ENCODE data around the gene ASPSCR1. TPM values are rescaled to one million over a fixed set of nuclear protein-coding genes. Genes with fewer than 3 reads are reported as not detected.

The ASPSCR1 gene
- total and polyA plus RNA-seq, 2 of the 13 experiments (the other 11 are each of a cell fraction or from before 2014, with no cell fraction given) = 274 to 314 TPM

DNA sequence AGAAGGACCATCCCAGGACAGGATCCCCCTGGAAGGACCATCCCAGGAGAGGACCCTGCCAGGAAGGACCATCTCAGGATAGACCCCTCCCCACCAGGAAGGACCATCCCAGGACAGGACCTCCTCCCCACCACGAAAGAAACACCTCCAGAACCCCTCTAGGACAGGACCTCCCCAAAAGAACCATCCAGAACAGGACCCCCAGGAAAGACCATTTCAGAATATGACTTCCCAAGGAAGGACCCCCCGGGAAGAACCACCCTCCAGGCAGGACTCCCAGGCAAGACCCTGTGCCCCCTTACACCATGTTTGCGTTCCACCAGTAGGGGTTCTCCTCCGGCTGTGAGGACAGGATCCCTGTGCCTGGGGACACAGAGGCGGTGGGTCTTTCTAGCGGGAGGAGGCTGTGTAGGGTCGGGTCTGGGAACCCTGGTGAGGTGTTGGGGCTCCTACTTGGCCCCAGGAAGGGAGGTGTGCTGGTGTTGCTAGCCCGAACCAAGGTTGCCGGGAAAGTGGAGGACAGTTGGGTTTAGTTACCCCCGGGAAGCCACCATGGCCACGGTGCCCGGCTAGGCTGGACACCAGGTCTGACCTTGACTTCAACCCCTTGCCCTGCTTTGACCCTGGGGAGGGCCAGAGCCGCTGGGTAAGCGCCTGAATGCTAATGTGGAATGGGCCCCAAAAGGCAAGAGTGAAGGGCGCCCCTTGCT, 18.6 kb upstream of the ASPSCR1 start:
- POLR2A ChIA-PET = interaction anchor here (0.6 to 9.7 kb wide), 14 partner anchors 9 to 79 kb away, joined by 3 to 406 read pairs (median 17); partner anchors contain the start of genes ASPSCR1, CENPX, DCXR and LRRC45
- intact Hi-C loops (cut with micrococcal nuclease; ENCODE audit: unreplicated experiment) = loop anchor here (1.0 kb wide), 1 partner anchor 63 kb away; no protein-coding TSS in a partner anchor
- no peak for FAIRE-seq
- TF ChIP-seq NFKB2 (CRISPR knock-in tag; IDR thresholded peaks at IDR 0.05; ENCODE audit: borderline replicate concordance) (no peak; the same call in 1 of the 2 replicates), GFI1 (CRISPR knock-in tag; IDR thresholded peaks at IDR 0.05; ENCODE audit: borderline replicate concordance) (peak; percentile 71; the same call in 1 of the 2 replicates), GPN1 (CRISPR knock-in tag; IDR thresholded peaks at IDR 0.05; ENCODE audit: borderline replicate concordance) (no peak), BRD4 (CRISPR knock-in tag; IDR thresholded peaks at IDR 0.05) (no peak), SP4 (CRISPR knock-in tag; IDR thresholded peaks at IDR 0.05) (peak; percentile 16; the same call in 1 of the 2 replicates), ZNF891 (CRISPR knock-in tag; IDR thresholded peaks at IDR 0.05) (0 out of 2 replicates have a peak, but pooled peaks have one; percentile 65), ZFP1 (CRISPR knock-in tag; IDR thresholded peaks at IDR 0.05) (no peak), ADNP (CRISPR knock-in tag; IDR thresholded peaks at IDR 0.05) (no peak), FLYWCH1 (CRISPR knock-in tag; IDR thresholded peaks at IDR 0.05) (0 out of 2 replicates have a peak, but pooled peaks have one; percentile 17), ZNF235 (CRISPR knock-in tag; IDR thresholded peaks at IDR 0.05; ENCODE audit: borderline replicate concordance) (peak; percentile 38; the same call in 1 of the 2 replicates), ZNF251 (CRISPR knock-in tag; IDR thresholded peaks at IDR 0.05) (no peak), ZSCAN22 (CRISPR knock-in tag; IDR thresholded peaks at IDR 0.05) (no peak), ZSCAN30 (CRISPR knock-in tag; IDR thresholded peaks at IDR 0.05) (0 out of 2 replicates have a peak, but pooled peaks have one; percentile 63)
- TF ChIP-seq, protein P1, sequence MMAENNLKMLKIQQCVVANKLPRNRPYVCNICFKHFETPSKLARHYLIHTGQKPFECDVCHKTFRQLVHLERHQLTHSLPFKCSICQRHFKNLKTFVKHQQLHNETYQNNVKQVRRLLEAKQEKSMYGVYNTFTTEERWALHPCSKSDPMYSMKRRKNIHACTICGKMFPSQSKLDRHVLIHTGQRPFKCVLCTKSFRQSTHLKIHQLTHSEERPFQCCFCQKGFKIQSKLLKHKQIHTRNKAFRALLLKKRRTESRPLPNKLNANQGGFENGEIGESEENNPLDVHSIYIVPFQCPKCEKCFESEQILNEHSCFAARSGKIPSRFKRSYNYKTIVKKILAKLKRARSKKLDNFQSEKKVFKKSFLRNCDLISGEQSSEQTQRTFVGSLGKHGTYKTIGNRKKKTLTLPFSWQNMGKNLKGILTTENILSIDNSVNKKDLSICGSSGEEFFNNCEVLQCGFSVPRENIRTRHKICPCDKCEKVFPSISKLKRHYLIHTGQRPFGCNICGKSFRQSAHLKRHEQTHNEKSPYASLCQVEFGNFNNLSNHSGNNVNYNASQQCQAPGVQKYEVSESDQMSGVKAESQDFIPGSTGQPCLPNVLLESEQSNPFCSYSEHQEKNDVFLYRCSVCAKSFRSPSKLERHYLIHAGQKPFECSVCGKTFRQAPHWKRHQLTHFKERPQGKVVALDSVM (CRISPR knock-in tag; IDR thresholded peaks at IDR 0.05) = 0 out of 2 replicates have a peak, but pooled peaks have one; percentile 38
- TF ChIP-seq, protein P2, sequence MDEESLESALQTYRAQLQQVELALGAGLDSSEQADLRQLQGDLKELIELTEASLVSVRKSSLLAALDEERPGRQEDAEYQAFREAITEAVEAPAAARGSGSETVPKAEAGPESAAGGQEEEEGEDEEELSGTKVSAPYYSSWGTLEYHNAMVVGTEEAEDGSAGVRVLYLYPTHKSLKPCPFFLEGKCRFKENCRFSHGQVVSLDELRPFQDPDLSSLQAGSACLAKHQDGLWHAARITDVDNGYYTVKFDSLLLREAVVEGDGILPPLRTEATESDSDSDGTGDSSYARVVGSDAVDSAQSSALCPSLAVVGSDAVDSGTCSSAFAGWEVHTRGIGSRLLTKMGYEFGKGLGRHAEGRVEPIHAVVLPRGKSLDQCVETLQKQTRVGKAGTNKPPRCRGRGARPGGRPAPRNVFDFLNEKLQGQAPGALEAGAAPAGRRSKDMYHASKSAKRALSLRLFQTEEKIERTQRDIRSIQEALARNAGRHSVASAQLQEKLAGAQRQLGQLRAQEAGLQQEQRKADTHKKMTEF (CRISPR knock-in tag; IDR thresholded peaks at IDR 0.05) = 0 out of 2 replicates have a peak, but pooled peaks have one; percentile 21
- TF ChIP-seq, protein P3, sequence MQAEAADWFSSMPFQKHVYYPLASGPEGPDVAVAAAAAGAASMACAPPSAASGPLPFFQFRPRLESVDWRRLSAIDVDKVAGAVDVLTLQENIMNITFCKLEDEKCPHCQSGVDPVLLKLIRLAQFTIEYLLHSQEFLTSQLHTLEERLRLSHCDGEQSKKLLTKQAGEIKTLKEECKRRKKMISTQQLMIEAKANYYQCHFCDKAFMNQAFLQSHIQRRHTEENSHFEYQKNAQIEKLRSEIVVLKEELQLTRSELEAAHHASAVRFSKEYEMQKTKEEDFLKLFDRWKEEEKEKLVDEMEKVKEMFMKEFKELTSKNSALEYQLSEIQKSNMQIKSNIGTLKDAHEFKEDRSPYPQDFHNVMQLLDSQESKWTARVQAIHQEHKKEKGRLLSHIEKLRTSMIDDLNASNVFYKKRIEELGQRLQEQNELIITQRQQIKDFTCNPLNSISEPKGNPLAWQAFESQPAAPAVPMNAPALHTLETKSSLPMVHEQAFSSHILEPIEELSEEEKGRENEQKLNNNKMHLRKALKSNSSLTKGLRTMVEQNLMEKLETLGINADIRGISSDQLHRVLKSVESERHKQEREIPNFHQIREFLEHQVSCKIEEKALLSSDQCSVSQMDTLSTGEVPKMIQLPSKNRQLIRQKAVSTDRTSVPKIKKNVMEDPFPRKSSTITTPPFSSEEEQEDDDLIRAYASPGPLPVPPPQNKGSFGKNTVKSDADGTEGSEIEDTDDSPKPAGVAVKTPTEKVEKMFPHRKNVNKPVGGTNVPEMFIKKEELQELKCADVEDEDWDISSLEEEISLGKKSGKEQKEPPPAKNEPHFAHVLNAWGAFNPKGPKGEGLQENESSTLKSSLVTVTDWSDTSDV (CRISPR knock-in tag; IDR thresholded peaks at IDR 0.05) = 0 out of 2 replicates have a peak, but pooled peaks have one; percentile 9

More for the DNA sequence above, 18.6 kb upstream of the ASPSCR1 start:
- H3K4me1 ChIP-seq (ENCODE audit: insufficient read depth, low read length) = peaks cover 70% of the 10 kb centered on the region
- no TSS peak for BruUV-seq (replicated peaks)
- H3K36me3 ChIP-seq (replicated peaks in 1 of 2; ENCODE audit: control insufficient read depth in 1 of 2, insufficient read depth in 2 of 2, low read length in 2 of 2) = peaks cover 33 to 54% of the 10 kb centered on the region in 2 experiments
- DNase-seq (ENCODE audit: low spot score) = no peak
- peak overlapping the region; percentile 99 for H3K4me2 ChIP-seq (ENCODE audit: low read depth, low read length)
- in situ Hi-C loops (cut with HindIII; ENCODE audit: extremely low pct_ligation_motif_present, low pct_unique_long_range_greater_than_20kb) = loop anchor here (5.0 kb wide), 2 partner anchors 39 to 64 kb away; partner anchors contain the start of genes CENPX and LRRC45
- peaks cover 61% of the 10 kb centered on the region for H3K79me2 ChIP-seq (ENCODE audit: insufficient read depth, low read length)
- no peak for ATAC-seq
- no peak overlapping the region for H2AFZ ChIP-seq (ENCODE audit: low read length)
- WGBS (ENCODE audit: low lambda C conversion rate) = 13% methylated on average over 9 of the region's 15 CpGs
- H3K27ac ChIP-seq (ENCODE audit: extremely low read length, insufficient read depth, low read length) = peak overlapping the region; percentile 86
- CTCF ChIA-PET (ENCODE audit: low intra/inter-chr PET ratio, low total read pairs) = interaction anchor here (1.3 to 4.7 kb wide), 9 partner anchors 19 to 79 kb away, joined by 4 to 181 read pairs (median 25); partner anchors contain the start of genes ASPSCR1, CENPX, DCXR and LRRC45
- H3K27me3 ChIP-seq (ENCODE audit: control insufficient read depth in 1 of 2, insufficient read depth in 2 of 2, low read length in 2 of 2) = no peaks in the 10 kb centered on the region; a peak in 1 of 5 replicates
- peaks cover 21% of the 10 kb centered on the region for H4K20me1 ChIP-seq (ENCODE audit: insufficient read depth, low read length)
- H3K9me3 ChIP-seq (ENCODE audit: low read length) = no peaks in the 10 kb centered on the region
- peak overlapping the region; percentile 99 for H3K9ac ChIP-seq (ENCODE audit: insufficient read depth, low read depth, low read length)
- peak overlapping the region; percentile 95 to 97 (median 96) for H3K4me3 ChIP-seq (replicated peaks in 1 of 3; ENCODE audit: insufficient read depth in 1 of 3, low read depth in 2 of 3, low read length in 3 of 3)
